Measurements from ENCODE around the gene DNAH9.

The DNAH9 gene

GRCh38 chr17:11747441-11747840, 149.2 kb downstream of the DNAH9 start:
- no peak for DNase-seq (ENCODE audit: low read depth in 3 of 3, low spot score in 1 of 3)

DNA sequence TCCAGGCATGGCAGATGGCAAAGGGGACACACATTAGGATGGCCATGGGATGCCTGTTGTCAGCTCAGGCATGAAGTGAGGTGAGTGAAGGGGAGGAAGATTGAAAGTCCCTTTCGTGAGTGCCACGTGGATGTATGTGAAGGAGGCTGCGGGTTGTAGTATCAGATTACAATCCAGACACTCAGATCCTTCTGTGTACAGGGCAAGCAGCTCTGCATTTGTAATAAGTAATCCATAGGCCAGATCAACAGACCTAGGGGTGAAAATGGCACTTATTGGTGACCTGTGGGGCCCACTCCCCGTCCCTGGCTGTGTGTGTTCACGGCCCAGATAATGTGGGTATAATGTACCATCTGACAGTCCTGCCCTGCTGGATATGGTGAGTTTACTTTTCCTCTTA, 159.5 kb downstream of the DNAH9 start:
- no peak for DNase-seq (ENCODE audit: low read depth in 3 of 3, low spot score in 1 of 3)

DNA sequence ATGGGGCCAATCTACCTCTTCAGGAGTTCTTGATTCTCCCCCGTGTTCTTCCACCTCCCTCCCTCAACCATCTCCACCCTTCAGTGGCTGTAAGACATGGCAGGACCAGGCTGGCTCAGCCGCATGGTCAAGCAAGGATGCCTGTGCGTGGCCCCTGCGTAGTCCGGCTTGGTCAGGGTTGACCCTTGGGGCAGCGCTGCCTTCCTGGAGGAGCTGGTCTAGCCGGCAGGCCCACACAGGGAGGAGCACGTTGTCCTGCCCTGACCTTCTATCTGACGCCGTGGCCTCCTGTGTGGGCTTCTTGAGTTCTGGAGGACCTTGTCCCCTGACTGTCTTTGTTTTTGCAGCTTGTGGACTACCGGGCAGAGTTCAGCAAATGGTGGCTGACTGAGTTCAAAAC, 169.8 kb downstream of the DNAH9 start:
- no peak for DNase-seq (ENCODE audit: low read depth in 3 of 3, low spot score in 1 of 3)

DNA sequence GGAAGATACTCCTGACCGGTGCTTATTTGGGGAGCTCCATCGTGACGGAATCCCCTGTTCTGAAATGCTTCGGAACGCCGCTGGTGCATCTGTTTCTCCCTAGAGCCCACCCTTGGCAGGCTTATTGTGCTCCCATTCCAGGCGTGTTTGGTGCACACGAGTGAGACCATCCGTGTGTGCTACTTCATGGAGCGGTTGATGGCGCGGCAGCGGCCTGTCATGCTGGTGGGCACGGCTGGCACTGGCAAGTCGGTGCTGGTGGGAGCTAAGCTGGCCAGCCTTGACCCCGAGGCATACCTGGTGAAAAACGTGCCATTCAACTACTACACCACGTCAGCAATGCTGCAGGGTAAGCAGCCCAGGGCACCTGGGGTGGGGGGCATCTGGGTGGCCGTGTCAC, 170.7 kb downstream of the DNAH9 start:
- no peak for DNase-seq (ENCODE audit: low read depth in 3 of 3, low spot score in 1 of 3)

- DNase-seq (ENCODE audit: low read depth in 3 of 3, low spot score in 1 of 3) = no peak
Measured at GRCh38 chr17:11772031-11772430, 173.8 kb downstream of the DNAH9 start.

GRCh38 chr17:11779892-11780291, 181.6 kb downstream of the DNAH9 start:
- no peak for DNase-seq (ENCODE audit: low read depth in 3 of 3, low spot score in 1 of 3)

DNA sequence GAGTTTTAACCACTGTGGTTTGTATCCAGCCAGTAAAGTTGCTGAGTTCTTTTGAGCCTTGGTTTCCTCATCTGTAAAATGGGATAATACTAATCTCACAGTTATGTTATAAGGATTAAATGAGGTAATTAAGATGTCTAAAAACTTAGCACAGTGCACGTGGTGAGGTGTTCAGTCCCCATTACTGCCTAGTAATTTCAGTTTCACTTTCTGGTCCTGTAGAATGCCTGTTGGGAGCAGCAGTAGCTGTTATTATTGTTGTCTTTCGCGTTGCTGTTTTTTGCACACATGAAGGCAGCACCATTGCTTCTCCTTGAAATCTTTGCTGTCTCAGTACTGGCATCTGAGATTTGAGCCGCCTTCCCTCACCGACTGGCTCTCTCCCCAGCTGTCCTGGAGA, 182.4 kb downstream of the DNAH9 start:
- no peak for DNase-seq (ENCODE audit: low read depth in 3 of 3, low spot score in 1 of 3)

DNA sequence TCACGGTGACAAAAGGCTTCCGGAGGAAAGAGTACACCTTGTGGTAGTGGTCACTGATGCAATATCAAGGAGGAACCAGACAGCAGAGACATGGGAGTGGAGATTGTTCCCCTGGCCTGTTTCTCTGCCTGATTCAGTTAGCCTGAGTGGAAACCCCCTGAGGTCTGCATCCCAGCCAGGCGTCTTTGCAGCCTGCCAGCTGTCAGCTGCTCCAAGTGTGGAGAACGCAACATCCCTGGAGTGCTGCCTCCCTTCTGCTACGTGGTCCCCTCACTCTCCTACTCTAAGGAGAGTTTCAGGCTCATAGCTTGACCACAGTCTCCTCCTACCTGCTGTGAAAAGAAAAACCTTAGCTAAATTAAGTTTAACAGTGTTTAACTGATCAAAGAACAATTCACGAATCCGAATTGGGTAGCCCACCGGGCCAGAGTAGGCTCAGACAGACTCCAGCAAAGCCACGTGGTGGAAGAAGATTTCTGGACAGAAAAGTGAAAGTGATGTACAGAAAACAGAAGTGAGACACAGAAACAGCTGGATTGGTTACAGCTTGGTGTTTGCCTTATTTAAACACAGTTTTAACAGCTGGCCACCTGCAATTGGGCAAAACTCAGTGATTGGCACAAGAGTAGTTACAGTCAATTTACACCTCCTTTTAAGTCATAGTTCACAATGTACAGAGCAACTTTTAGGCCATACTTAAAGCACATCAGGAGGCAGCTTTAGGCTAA, 188.6 kb downstream of the DNAH9 start:
- DNase-seq (ENCODE audit: low read depth in 3 of 3, low spot score in 1 of 3) = no peak

GRCh38 chr17:11795906-11796305, 197.6 kb downstream of the DNAH9 start:
- no peak for DNase-seq (ENCODE audit: low read depth in 3 of 3, low spot score in 1 of 3)

DNA sequence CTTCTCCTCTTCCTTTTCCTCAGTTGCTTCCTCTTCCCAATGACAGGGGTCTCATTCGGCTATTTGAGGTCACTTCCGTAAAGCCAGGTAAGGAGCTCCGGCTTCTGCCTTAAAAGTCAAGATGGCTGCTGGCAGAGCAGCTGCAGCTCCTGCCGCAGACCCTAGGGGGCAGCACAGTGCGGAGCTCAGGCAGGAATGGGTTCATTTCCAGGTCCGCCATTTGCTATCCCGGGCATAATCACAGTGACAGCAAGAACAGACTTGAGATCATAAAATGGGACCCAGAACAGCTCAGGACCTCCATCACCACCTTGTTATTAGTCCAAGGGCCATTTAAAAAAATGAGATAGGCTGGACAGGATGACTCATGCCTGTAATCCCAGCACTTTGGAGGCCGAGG, 199.5 kb downstream of the DNAH9 start:
- no peak for DNase-seq (ENCODE audit: low read depth in 3 of 3, low spot score in 1 of 3)

DNA sequence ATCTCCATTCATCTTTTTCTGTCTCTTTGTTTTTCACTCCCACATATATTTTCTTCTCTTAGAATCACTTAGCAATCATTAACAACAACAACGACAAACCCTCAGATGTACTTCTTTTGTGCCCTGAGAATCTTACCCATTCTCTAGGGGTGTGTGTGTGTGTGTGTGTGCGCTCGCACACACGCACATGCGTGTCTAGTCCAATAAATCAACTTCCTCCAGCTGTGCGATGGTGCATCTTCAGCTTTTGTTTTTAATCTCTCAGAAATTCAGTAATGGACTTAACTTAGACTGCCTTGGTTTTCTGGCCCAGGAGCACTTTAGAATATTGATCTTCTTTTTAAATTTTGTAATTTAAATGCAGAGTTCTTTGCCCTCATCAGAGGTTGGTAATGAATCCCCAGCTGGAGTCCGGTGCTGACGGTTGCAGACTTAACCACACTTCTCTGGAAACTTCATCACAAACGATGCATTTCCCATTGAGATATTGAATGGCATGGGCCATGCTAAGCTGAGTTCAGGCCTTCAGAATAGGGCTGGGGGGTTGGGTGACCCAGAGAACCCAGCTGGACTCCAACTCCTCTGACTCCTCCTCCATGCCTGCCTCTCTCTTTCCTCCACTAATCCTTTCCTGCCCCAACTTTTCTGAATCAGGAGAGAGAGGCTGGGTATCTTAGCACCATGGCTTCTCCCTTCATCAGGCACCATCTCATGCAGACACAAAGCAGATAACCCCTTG, 205.1 kb downstream of the DNAH9 start:
- DNase-seq (ENCODE audit: low read depth in 3 of 3, low spot score in 1 of 3) = no peak

- no peak for DNase-seq (ENCODE audit: low read depth in 3 of 3, low spot score in 1 of 3)
Measured at GRCh38 chr17:11805138-11805537, 206.9 kb downstream of the DNAH9 start.

DNA sequence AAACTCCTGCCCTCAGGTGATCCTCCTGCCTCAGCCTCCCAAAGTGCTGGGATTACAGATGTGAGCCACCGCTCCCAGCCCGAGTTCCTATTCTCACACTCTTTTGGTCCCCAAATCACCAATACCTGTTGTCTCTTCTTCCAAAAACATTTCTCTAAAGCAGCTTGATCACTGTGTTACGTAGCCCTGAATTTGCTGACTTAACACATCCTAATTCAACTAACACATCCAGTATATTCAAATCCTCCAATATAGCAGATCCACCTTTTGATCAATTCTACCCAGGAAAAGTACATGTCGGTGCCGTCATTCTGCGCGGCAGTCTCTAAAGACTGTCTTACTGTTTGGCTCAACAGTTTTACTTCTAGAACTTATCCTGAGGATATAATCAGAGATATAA, 207.7 kb downstream of the DNAH9 start:
- DNase-seq (ENCODE audit: low read depth in 3 of 3, low spot score in 1 of 3) = no peak

GRCh38 chr17:11807606-11808005, 209.3 kb downstream of the DNAH9 start:
- DNase-seq (ENCODE audit: low read depth in 3 of 3, low spot score in 1 of 3) = no peak

- DNase-seq (ENCODE audit: low read depth in 3 of 3, low spot score in 1 of 3) = no peak
Measured at GRCh38 chr17:11813278-11813677, 215.0 kb downstream of the DNAH9 start.

DNA sequence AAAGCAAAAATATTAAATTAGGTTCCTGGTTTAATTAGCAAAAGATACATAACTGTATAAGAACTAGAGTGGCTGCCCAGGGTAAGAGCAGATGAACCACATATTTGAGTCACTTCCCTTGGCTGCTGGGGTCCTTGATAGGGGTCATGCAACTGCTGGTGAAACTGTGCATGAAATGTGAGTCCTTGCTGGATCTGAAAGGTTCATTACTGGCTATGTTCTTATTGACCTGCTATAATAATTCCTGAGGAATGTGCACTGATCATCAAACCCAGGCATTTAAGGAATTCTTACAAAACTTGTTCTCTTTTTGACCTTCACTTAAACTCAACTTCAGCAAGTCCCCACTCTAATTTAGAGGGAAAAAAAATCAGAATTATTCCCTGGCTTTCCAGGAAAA, 215.6 kb downstream of the DNAH9 start:
- DNase-seq (ENCODE audit: low read depth in 3 of 3, low spot score in 1 of 3) = no peak

DNA sequence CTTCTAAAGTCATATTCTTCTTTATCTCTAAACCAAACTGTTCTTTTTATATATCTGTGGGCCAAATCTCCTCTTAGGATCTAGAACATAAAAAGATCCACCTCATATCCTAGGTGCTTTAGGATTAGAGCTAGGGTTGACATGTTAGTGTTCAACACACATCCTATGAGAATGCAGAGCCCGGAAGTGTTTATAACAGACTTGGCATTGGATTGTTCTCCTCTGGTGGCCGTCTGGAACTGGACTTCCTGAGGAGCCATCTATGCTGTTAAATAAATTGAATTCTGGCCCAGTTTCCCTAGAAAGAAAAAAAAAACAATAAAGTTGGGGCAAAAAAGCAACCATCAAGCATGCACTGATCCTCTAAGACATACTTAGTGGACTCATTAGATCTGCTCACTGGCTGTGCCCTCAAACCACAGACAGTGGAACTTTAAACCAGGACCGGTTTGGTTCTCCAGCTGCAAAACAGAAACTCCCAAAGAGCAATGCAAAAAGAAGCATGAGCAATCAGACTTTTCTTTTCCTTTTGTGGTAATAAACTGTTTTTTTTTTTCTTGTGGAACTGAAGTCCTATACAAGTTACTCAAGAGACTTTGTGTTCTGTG, 216.5 kb downstream of the DNAH9 start:
- DNase-seq (ENCODE audit: low read depth in 3 of 3, low spot score in 1 of 3) = no peak

DNA sequence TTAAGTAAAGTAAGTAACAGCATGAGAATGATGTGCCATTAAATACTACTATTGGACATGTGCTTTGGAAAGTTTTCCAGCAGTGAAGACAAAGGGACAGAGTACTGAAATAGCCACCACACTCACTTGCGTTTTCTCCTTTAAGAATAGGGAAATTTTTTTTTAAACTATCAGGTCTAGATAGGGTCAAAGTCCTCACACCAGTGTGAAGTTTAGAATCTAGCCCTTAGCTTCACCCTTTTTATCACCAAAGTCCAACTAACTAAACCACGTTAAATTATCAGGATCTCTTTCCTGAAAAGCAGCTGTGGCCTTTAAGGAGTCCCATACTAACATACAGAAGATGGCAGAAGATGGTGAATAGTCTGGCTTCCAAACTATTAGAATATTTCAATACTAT, 218.1 kb downstream of the DNAH9 start:
- no peak for DNase-seq (ENCODE audit: low read depth in 3 of 3, low spot score in 1 of 3)

- DNase-seq (ENCODE audit: low read depth in 3 of 3, low spot score in 1 of 3) = no peak
Measured at GRCh38 chr17:11823862-11824261, 225.6 kb downstream of the DNAH9 start.

- DNase-seq (ENCODE audit: low read depth in 3 of 3, low spot score in 1 of 3) = no peak
Measured at GRCh38 chr17:11825572-11826209, 227.4 kb downstream of the DNAH9 start.

- no peak for DNase-seq (ENCODE audit: low read depth in 3 of 3, low spot score in 1 of 3)
Measured at GRCh38 chr17:11832401-11833137, 234.3 kb downstream of the DNAH9 start.
